Natural killer cell (primary cell): ENCODE data around the gene ADRA2B. TPM values are rescaled to one million over a fixed set of nuclear protein-coding genes. Genes with fewer than 3 reads are reported as not detected.
"Not testable (repeated sequence)": the region's sequence is repeated elsewhere in the genome, so short reads cannot be mapped to it uniquely, and the experiment has no call there.

Experiments used
- ATAC-seq, 3 donors: fragments of 150-1000 bp in 2 of 3; fragments of 200-7000 bp in 1 of 3; cut with Tn5 transposase; 1 replicate in 1 of 3; 2 replicates in 2 of 3; pipeline ENCODE4 v1.10.0; 2021; ENCODE audit warnings: mild to moderate bottlenecking in 2 of 3, moderate library complexity in 2 of 3
- DNase-seq, 2 donors: peaks; one replicate each; pipeline versions ENCODE4 v3.0.0 to v3.0.0-alpha.2; 2013 to 2021; ENCODE audit warnings: mixed read lengths in 1 of 2
- H3K27ac ChIP-seq: one replicate; pipeline ENCODE4 v1.5.1; 2013; ENCODE audit warnings: mild to moderate bottlenecking, low read length
- H3K27me3 ChIP-seq: one replicate; pipeline ENCODE4 v1.6.1; 2013; ENCODE audit warnings: low read length; ENCODE audit not compliant: control insufficient read depth, insufficient read depth
- H3K36me3 ChIP-seq: one replicate; pipeline ENCODE4 v1.6.1; 2013; ENCODE audit warnings: low read length; ENCODE audit not compliant: control insufficient read depth, insufficient read depth
- H3K4me1 ChIP-seq: one replicate; pipeline ENCODE4 v1.6.1; 2013; ENCODE audit warnings: low read length; ENCODE audit not compliant: control insufficient read depth, insufficient read depth
- H3K4me3 ChIP-seq: one replicate; pipeline ENCODE4 v1.5.1; 2013; ENCODE audit warnings: low read length
- H3K9me3 ChIP-seq: one replicate; pipeline ENCODE4 v1.6.1; 2013; ENCODE audit warnings: low read length; ENCODE audit not compliant: control insufficient read depth, insufficient read depth
- H3K27ac Mint-ChIP-seq, 2 donors: one replicate each; pipeline ENCODE4 v1.8.0; 2022; ENCODE audit warnings: mild to moderate bottlenecking in 2 of 2, mixed read lengths in 2 of 2, moderate library complexity in 1 of 2
- H3K27me3 Mint-ChIP-seq, 2 donors: one replicate each; pipeline ENCODE4 v1.8.0; 2022; ENCODE audit warnings: low read depth in 2 of 2, mixed read lengths in 2 of 2
- H3K36me3 Mint-ChIP-seq: one replicate; pipeline ENCODE4 v1.8.0; 2022; ENCODE audit warnings: mixed read lengths
- H3K4me1 Mint-ChIP-seq, 2 donors: one replicate each; pipeline ENCODE4 v1.8.0; 2022; ENCODE audit warnings: mixed read lengths in 2 of 2
- H3K4me3 Mint-ChIP-seq: one replicate; pipeline ENCODE4 v1.8.0; 2022; ENCODE audit warnings: mild to moderate bottlenecking, moderate library complexity, mixed read lengths
- H3K9me3 Mint-ChIP-seq, 2 donors: one replicate each; pipeline ENCODE4 v1.8.0; 2022; ENCODE audit warnings: mixed read lengths in 2 of 2
- WGBS: methylation state at CpG from one replicate; pipeline ENCODE4 v1.1.7; 2013; ENCODE audit warnings: missing lambda C conversion rate; ENCODE audit not compliant: insufficient coverage; 5-methylcytosine and 5-hydroxymethylcytosine counted together
- intact Hi-C: fragments of 100-400 bp; cut with micrococcal nuclease; formaldehyde crosslinking; loops from one replicate; pipeline ENCODE4 v1.14.2; 2022
- total RNA-seq, 4 donors: library from RNA; stranded (reverse); fragments of 120-200 nt in 1 of 4; gene quantifications; one replicate each; pipeline versions ENCODE4 v1.2.3 to v1.2.4, GENCODE V29; 2013 to 2022
- TF ChIP-seq, protein P1 (sequence below): fragments of 200-600 bp; IDR thresholded peaks from one replicate; pipeline ENCODE4 v1.8.0; 2022; ENCODE audit warnings: antibody characterized with exemption

ADRA2B gene
- total RNA-seq, 3 donors from 2014 or later (not counting 1 experiment from before 2014, with no cell fraction given) = 0.18 to 1.3 (median 0.38) TPM

DNA sequence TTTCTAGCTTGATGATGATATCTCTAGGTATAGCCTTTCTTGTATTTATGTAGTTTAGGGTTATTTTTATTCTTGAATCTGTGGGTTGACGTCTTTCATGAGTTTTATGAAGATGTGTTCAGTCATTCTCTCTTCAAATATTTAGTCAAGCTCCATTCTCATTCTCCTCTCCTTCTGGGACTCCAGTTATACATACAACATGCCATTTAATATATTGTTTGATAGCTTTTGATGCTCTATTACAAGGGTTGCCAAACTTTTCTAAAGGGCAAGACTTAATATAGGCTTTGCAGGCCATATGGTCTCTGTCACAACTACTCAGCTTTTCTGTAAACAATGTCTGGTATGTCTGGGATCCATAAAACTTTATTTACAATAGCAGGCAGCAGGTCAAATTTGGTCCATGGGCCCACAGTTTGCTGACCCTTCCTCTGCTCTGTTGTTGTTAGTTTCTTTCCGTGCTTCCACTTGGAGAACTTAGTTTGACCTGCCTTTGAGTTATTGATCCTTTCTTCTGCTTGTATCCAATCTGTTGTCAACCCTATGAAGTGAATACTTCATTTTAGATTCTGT lies 41.1 kb downstream of the ADRA2B start:
- Histone ChIP-seq H3K36me3 (no peaks in the 10 kb centered on the region), H3K4me3 (no peak overlapping the region), H3K27me3 (no peaks in the 10 kb centered on the region), H3K27ac (no peak overlapping the region), H3K4me1 (no peaks in the 10 kb centered on the region), H3K9me3 (no peaks in the 10 kb centered on the region)
- Mint-ChIP-seq H3K36me3 (no peaks in the 10 kb centered on the region), H3K9me3 (no peaks in the 10 kb centered on the region), H3K27me3 (peaks cover 8 to 11% of the 10 kb centered on the region in 2 donors), H3K4me1 (no peaks in the 10 kb centered on the region), H3K27ac (no peak overlapping the region), H3K4me3 (no peak overlapping the region)
- WGBS = 82% methylated on average over 1 of the region's 2 CpGs
- no peak for DNase-seq
- intact Hi-C loops = no loop called here
- TF ChIP-seq, protein P1, sequence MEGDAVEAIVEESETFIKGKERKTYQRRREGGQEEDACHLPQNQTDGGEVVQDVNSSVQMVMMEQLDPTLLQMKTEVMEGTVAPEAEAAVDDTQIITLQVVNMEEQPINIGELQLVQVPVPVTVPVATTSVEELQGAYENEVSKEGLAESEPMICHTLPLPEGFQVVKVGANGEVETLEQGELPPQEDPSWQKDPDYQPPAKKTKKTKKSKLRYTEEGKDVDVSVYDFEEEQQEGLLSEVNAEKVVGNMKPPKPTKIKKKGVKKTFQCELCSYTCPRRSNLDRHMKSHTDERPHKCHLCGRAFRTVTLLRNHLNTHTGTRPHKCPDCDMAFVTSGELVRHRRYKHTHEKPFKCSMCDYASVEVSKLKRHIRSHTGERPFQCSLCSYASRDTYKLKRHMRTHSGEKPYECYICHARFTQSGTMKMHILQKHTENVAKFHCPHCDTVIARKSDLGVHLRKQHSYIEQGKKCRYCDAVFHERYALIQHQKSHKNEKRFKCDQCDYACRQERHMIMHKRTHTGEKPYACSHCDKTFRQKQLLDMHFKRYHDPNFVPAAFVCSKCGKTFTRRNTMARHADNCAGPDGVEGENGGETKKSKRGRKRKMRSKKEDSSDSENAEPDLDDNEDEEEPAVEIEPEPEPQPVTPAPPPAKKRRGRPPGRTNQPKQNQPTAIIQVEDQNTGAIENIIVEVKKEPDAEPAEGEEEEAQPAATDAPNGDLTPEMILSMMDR = no peak
- no peak for ATAC-seq

DNA sequence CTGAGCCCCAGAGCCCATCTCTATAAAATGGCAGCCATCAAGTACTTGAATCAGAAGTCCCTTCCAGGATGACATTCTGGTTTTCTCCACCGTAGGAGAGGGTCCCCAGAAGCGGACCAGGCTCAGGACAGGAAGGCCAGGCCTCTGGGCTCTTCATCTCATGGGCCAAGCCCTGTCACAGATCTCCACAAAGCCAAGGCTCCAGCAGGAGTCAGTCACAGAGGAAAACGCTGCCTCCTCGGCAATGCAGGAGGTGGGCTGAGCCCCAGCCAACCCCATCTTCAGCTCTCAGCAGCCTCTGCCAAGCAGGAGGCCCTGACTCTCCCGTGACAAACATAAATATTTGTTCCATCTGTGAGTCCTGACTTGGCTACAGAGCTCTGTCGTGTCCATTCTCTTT lies 42.2 kb downstream of the ADRA2B start:
- TF ChIP-seq, protein P1 = no peak
- Histone ChIP-seq H3K4me3 (no peak overlapping the region), H3K9me3 (no peaks in the 10 kb centered on the region), H3K36me3 (no peaks in the 10 kb centered on the region), H3K27me3 (no peaks in the 10 kb centered on the region), H3K27ac (no peak overlapping the region), H3K4me1 (no peaks in the 10 kb centered on the region)
- intact Hi-C loops = no loop called here
- no peaks in the 10 kb centered on the region for H3K36me3 Mint-ChIP-seq
- no peaks in the 10 kb centered on the region for H3K9me3 Mint-ChIP-seq
- H3K4me1 Mint-ChIP-seq = no peaks in the 10 kb centered on the region
- DNase-seq (no peak), ATAC-seq (no peak)
- WGBS = 81% methylated on average over 6 of the region's 6 CpGs
- peaks cover under 1 to 2% of the 10 kb centered on the region in 2 donors for H3K27me3 Mint-ChIP-seq
- H3K27ac Mint-ChIP-seq = no peak overlapping the region
- H3K4me3 Mint-ChIP-seq = no peak overlapping the region

DNA sequence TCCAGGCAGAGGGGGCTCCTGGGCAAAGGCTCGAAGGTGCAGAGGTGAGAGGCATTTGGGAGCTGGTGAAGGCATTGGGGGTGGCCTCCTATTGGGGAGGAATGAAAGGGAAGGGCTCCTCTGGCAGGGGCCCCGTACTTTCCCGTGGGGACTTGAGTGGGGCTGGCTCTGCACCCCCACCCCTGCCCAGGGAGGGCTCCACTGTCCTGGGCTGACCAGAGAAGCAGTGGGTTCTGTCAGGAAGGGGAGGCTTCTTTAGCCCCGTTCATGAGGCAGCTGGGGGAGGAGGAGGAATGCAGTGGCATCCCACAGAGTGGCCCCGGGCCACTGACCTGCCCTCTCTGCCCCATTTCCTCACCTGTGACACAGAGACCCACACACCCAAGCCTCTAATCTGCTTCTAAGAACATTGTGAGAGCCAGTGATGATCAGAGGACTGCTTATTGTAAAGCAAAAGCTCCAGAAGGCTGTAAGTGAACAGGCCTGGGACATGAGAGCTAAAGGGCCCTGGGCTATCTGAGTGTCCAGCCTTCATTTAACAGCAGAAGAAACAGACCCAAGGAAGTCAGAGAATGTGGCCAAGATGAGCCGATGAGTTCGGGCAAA lies 43.1 kb downstream of the ADRA2B start:
- H3K27ac ChIP-seq = no peak overlapping the region
- no peaks in the 10 kb centered on the region for H3K27me3 ChIP-seq
- no peak overlapping the region for H3K27ac Mint-ChIP-seq
- intact Hi-C loops = no loop called here
- H3K36me3 ChIP-seq = no peaks in the 10 kb centered on the region
- peaks cover 0 to 2% of the 10 kb centered on the region in 2 donors for H3K27me3 Mint-ChIP-seq
- H3K4me1 Mint-ChIP-seq = no peaks in the 10 kb centered on the region
- no peaks in the 10 kb centered on the region for H3K4me1 ChIP-seq
- H3K9me3 Mint-ChIP-seq = no peaks in the 10 kb centered on the region
- WGBS = 86% methylated on average over 6 of the region's 7 CpGs
- no peaks in the 10 kb centered on the region for H3K36me3 Mint-ChIP-seq
- TF ChIP-seq, protein P1 = no peak
- no peak overlapping the region for H3K4me3 ChIP-seq
- no peak overlapping the region for H3K4me3 Mint-ChIP-seq
- no peaks in the 10 kb centered on the region for H3K9me3 ChIP-seq
- no peak for ATAC-seq
- DNase-seq = no peak

DNA sequence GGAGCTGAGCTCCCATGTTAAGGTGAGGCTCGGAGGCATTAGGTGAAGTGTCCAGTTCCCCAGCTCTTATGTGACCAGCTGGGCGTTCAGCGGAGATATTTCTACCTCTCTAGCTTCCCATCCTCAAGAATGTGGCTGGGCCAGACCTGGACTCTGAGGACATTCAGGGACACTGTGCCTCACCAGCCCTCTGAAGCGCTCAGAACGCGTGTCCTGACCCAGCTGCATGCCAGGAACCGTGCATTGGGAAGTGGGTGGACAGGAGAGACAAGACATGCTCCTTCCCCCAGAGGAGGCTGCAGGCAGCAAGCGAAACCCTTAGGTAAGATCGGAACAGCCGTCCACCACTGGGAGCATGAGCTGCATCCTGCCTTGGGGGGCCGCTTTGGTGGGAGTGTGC lies 43.6 kb downstream of the ADRA2B start:
- Mint-ChIP-seq H3K27ac (no peak overlapping the region), H3K4me3 (no peak overlapping the region), H3K36me3 (no peaks in the 10 kb centered on the region), H3K9me3 (no peaks in the 10 kb centered on the region), H3K27me3 (peaks cover 0 to 2% of the 10 kb centered on the region in 2 donors), H3K4me1 (no peaks in the 10 kb centered on the region)
- Histone ChIP-seq H3K4me3 (no peak overlapping the region), H3K36me3 (no peaks in the 10 kb centered on the region), H3K27me3 (no peaks in the 10 kb centered on the region), H3K4me1 (no peaks in the 10 kb centered on the region), H3K9me3 (no peaks in the 10 kb centered on the region), H3K27ac (no peak overlapping the region)
- 94% methylated on average over 10 of the region's 11 CpGs for WGBS
- intact Hi-C loops = no loop called here
- TF ChIP-seq, protein P1 = no peak
- DNase-seq (no peak), ATAC-seq (no peak)

DNA sequence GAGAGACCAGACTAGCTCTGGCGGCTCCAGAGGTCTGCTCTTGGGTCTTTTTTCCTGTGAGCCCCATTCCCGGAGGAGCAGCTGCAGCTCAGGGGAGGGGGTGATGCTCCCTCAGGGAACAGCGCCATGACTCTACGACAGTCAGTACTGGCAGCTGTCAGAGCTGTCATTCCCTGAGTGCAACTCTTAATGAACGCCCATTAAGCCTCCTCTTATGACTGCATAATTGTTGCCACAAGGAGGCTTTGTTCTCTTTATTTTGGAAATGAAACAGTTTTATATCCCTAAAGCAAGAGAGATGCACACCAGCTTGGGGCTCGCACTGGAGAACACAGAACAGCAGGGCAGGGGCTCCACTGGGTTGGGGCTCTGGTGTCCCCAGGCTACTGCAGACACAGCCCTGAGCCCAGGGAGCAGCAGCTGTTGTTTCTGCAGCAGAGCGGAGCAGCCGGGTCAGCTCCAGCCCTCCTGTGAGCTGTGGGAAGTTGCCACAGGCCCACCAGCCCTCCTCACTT lies 44.3 kb downstream of the ADRA2B start:
- ATAC-seq = not testable (repeated sequence)

More for the DNA sequence above, 44.3 kb downstream of the ADRA2B start:
- H3K27me3 Mint-ChIP-seq, H3K36me3 ChIP-seq, H3K27me3 ChIP-seq, intact Hi-C loops, H3K27ac ChIP-seq, H3K4me1 Mint-ChIP-seq, H3K4me1 ChIP-seq, DNase-seq, H3K4me3 ChIP-seq, H3K9me3 ChIP-seq, H3K9me3 Mint-ChIP-seq, H3K36me3 Mint-ChIP-seq, H3K27ac Mint-ChIP-seq, H3K4me3 Mint-ChIP-seq: not testable (repeated sequence)
- 81% methylated on average over 5 of the region's 8 CpGs for WGBS
